Measurements from ENCODE around the gene MYO5C.

The MYO5C gene

DNA sequence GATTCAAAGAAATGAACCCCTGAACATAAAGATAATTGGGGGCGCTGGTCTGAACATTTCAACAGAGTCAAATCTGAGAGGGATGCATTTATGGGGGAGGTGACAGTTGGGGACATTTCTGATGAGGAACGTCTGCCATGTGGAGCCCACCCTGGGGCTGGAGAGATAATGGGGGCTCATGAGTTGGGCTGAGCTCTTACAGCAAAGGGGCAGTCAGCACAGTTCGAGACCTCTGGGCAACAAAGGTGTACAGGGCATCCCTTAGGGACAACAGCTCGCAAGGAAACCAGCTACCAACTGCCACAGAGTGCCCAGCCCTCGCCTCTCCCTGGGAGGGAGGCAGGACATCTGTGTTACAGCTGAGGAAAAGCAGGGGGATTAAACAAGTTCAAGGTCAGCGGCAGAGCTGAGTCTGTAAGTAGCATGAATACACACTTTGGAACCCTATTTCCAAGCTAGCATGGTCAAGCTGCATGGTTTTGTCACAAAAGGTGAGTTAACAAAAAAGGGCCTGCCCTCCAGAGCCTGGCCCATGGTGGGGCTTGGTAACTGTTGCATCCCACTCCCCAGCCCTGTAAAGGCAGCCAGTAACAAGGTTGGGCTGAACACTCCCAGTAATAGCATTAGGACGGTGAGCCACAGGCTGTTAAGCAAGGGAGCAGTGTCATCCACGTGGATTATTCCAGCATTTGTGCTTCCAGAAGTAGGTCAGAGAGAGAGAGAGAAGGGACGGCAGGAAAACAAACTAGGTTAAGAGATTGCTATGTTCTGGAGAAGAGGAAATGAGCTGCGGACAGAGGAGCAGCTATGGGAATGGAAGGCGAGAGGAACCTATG lies 108.7 kb downstream of the MYO5C start:
- Histone ChIP-seq H3K4me1 (no peaks in the 10 kb centered on the region), H3K27ac (no peak overlapping the region), H3K4me3 (no peak overlapping the region), H3K36me3 (no peaks in the 10 kb centered on the region), H3K9me3 (no peaks in the 10 kb centered on the region), H3K27me3 (no peaks in the 10 kb centered on the region)
- intact Hi-C loops (cut with DNase I; ENCODE audit: low total_unique reads), result no loop called here
- DNase-seq, result no peak
- TF ChIP-seq, protein P1, sequence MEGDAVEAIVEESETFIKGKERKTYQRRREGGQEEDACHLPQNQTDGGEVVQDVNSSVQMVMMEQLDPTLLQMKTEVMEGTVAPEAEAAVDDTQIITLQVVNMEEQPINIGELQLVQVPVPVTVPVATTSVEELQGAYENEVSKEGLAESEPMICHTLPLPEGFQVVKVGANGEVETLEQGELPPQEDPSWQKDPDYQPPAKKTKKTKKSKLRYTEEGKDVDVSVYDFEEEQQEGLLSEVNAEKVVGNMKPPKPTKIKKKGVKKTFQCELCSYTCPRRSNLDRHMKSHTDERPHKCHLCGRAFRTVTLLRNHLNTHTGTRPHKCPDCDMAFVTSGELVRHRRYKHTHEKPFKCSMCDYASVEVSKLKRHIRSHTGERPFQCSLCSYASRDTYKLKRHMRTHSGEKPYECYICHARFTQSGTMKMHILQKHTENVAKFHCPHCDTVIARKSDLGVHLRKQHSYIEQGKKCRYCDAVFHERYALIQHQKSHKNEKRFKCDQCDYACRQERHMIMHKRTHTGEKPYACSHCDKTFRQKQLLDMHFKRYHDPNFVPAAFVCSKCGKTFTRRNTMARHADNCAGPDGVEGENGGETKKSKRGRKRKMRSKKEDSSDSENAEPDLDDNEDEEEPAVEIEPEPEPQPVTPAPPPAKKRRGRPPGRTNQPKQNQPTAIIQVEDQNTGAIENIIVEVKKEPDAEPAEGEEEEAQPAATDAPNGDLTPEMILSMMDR (IDR thresholded peaks at IDR 0.05), result no peak

DNA sequence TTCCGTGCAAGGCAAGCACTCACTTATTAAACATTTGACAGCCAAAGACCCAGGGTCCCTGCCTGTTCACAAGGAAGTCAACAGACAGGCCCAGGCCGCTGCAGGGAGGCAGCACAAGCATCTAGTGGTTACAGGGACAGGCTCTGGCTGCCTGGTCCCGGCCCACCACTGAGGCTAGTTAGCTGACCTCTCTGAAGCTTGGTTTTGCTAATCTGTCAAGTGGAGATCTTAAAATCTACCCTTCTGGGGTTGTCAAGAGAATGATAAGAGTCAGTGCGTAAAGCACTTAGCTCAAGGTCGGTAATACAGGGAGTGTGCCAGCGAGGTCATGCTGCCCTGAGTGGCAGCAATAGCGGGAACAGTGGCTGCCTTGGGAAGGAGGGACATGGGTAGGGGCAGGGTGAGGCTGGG lies 110.4 kb downstream of the MYO5C start:
- H3K4me3 ChIP-seq, result no peak overlapping the region
- no peak for DNase-seq
- intact Hi-C loops (cut with DNase I; ENCODE audit: low total_unique reads), result no loop called here
- H3K4me1 ChIP-seq, result peaks cover 0 to 8% (median 3%) of the 10 kb centered on the region in 4 donors
- no peaks in the 10 kb centered on the region for H3K9me3 ChIP-seq
- TF ChIP-seq, protein P1 (IDR thresholded peaks at IDR 0.05), result no peak
- no peaks in the 10 kb centered on the region for H3K27me3 ChIP-seq
- no peak overlapping the region for H3K27ac ChIP-seq
- no peaks in the 10 kb centered on the region for H3K36me3 ChIP-seq

DNA sequence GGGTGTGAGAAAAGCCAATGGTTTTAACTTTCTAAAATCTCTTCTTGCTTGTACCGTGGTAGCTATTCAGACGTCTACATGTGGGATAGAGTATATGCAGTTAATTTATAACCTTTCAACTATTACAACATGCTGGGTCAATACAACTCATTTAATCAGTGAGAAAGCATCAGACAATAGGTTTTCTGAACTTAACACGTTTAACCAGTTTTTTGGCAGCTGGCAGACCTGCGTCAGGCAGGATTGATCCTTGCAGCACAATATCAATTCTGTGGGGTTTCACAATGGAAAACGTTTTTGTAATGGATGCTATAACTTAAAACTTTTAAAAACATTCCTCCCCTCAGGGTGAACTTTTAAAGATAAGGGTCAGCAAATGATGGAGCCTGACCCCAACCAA lies 110.9 kb downstream of the MYO5C start:
- intact Hi-C loops (cut with DNase I; ENCODE audit: low total_unique reads), result loop anchor here (5.0 kb wide), 1 partner anchor 1923 kb away; no protein-coding TSS in a partner anchor
- Histone ChIP-seq H3K9me3 (no peaks in the 10 kb centered on the region), H3K4me3 (no peak overlapping the region), H3K4me1 (peaks cover 0 to 9% (median 3%) of the 10 kb centered on the region in 4 donors), H3K27ac (no peak overlapping the region), H3K36me3 (no peaks in the 10 kb centered on the region), H3K27me3 (no peaks in the 10 kb centered on the region)
- DNase-seq, result no peak
- TF ChIP-seq, protein P1 (IDR thresholded peaks at IDR 0.05), result no peak

DNA sequence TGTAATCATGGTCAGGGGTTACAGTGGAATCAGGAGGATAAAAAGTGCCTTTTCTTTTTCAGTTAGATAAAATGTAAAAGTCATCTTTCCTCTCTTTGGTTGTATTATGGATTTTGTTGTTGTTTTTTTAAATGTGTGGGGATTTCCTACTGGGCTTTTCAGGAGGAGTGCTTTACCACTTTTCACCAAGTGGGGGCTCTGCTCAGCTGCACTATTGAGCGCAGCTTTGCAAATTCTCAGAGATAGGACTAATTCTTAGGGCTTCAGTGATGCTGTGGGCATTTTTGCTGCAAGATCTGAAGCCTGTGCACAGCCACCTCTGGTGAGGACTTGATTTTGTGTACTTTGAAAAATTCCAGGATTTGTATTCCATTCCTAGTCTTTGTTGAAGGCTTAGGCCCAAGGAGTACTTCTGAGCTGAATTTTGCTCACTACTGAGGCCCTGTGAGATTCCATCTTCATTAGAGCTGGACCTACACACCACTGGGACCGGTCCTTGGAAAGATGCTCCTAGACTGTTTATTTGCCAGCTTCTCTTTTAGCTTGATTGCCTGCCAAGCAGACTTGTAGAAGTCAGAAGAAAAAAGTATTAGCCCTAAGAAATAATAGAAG lies 111.9 kb downstream of the MYO5C start:
- no peak for DNase-seq
- intact Hi-C loops (cut with DNase I; ENCODE audit: low total_unique reads), result loop anchor here (5.0 kb wide), 1 partner anchor 1924 kb away; no protein-coding TSS in a partner anchor
- Histone ChIP-seq H3K27ac (no peak overlapping the region), H3K9me3 (no peaks in the 10 kb centered on the region), H3K27me3 (no peaks in the 10 kb centered on the region), H3K36me3 (no peaks in the 10 kb centered on the region), H3K4me3 (no peak overlapping the region), H3K4me1 (peaks cover 0 to 9% (median 5%) of the 10 kb centered on the region in 4 donors)
- TF ChIP-seq, protein P1 (IDR thresholded peaks at IDR 0.05), result peak; percentile 35 to 41

DNA sequence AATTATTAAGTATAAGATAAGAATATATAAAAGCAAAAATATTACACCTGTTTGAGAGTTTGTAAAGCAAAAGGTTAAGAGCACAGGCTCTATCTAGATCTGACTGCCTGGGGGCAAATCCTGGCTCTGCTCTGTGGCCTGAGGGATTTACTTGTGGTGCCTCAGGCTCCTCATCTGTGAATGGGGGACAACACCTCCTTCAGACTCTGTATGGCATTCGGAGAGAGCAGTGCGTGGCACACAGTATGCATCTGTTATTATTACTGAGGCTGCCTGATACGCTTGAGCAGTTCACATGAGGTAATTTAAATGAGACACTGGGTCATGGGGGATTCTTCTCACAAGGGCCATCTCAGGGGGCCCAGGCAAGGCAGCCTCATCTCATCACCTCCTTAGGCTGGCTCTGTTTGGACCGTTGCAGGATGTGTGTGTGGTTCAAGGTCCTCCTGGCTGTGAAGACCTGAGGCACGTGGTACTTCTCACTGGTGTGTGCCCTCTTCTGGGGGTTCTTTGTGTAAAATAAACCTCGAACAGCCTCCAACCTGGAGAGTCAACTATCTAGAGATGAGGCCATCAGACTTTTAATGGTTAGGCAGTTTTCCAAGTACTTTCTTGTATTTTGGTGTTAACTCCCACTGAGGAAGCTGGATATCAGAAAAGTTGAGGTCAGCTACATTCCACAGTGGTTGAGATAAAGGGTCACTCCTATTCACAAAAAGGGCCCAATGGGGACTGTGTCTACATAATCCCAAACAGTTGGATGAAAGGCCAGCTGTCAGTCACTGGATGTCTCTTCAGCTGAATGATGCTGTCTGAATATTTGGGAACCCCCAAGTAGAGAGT lies 113.4 kb downstream of the MYO5C start:
- Histone ChIP-seq H3K36me3 (no peaks in the 10 kb centered on the region), H3K9me3 (no peaks in the 10 kb centered on the region), H3K4me1 (peaks cover 0 to 10% (median 7%) of the 10 kb centered on the region in 4 donors), H3K27ac (no peak overlapping the region), H3K4me3 (no peak overlapping the region), H3K27me3 (no peaks in the 10 kb centered on the region)
- intact Hi-C loops (cut with DNase I; ENCODE audit: low total_unique reads), result loop anchor here (5.0 kb wide), 1 partner anchor 1925 kb away; no protein-coding TSS in a partner anchor
- no peak for DNase-seq
- TF ChIP-seq, protein P1 (IDR thresholded peaks at IDR 0.05), result no peak

All from tibial artery (tissue), 4 donors.